Muscle layer of colon (tissue), 2 donors: ENCODE data around the gene HCAR3.
"Not testable (repeated sequence)": the region's sequence is repeated elsewhere in the genome, so short reads cannot be mapped to it uniquely, and the experiment has no call there.

Source experiments
- H3K27ac ChIP-seq: one replicate; pipeline ENCODE4 v1.7.0; 2013; ENCODE audit warnings: low read depth, mild to moderate bottlenecking, low read length, moderate library complexity
- H3K27me3 ChIP-seq, 2 donors: one replicate each; pipeline ENCODE4 v1.7.0; 2013; ENCODE audit warnings: low read length in 2 of 2, mild to moderate bottlenecking in 2 of 2; ENCODE audit not compliant: insufficient read depth in 2 of 2, control insufficient read depth in 1 of 2
- H3K36me3 ChIP-seq: one replicate; pipeline ENCODE4 v1.7.0; 2013; ENCODE audit warnings: mild to moderate bottlenecking, low read length; ENCODE audit not compliant: insufficient read depth
- H3K4me1 ChIP-seq: one replicate; pipeline ENCODE4 v1.7.0; 2013; ENCODE audit warnings: mild to moderate bottlenecking, low read length; ENCODE audit not compliant: insufficient read depth
- H3K4me3 ChIP-seq, 2 donors: one replicate each; pipeline ENCODE4 v1.7.0; 2013; ENCODE audit warnings: low read length in 2 of 2, low read depth in 1 of 2, mild to moderate bottlenecking in 1 of 2, moderate library complexity in 1 of 2
- H3K9ac ChIP-seq: one replicate; pipeline ENCODE4 v1.7.0; 2013; ENCODE audit warnings: low read length
- H3K9me3 ChIP-seq: one replicate; pipeline ENCODE4 v1.7.0; 2013; ENCODE audit warnings: mild to moderate bottlenecking, low read length
- donor health status: abdominal sarcoma.
- donor health status: Adenocarcinoma of cecum.

Gene HCAR3

DNA sequence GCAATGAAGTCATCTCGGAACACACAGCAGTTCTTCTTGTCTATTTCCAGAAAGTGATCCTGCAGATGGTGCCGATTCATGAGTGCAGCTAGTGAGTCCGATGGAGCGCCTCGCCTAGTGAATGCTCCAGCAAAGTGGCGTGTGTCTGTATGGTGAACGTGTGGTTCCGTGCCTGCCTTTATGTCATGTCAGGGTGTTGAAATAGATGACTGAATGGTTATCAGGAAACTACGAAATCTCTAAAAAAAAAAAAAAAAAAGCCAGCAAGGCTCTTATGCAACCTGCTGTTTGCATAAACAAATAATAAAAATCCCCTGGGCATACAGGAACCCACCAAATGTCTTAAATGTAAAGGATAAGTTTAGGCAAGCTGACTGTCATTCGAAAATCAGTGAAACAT is at the start of gene HCAR3:
TSS of gene HCAR3 (minus strand) at position 154 of the 400 bp plus-strand sequence. CDS start at position 80, 74 bp downstream.
- H3K4me1 ChIP-seq, H3K4me3 ChIP-seq, H3K27me3 ChIP-seq, H3K36me3 ChIP-seq, H3K9me3 ChIP-seq, H3K9ac ChIP-seq, H3K27ac ChIP-seq: not testable (repeated sequence)

DNA sequence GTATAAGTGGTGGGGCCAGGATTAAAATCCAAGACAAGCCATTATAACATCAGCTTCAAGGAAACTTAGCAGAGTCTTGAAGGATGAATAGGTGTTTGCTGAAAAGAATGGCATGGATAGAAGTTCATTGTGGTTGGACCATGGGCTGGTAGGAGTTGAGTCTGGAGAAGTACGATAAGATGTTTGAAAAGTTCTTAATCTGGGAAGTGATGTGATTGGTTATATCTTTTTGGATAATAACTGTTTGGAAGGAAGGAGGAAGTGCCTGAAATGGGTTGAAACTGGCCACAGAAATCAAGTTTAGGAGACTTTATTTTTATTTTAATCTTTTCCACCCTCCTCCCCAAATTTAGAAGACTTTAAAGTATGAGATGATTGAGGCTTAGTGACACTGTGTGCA is 41.0 kb upstream of the HCAR3 start:
- Histone ChIP-seq H3K4me3 (no peak overlapping the region), H3K27me3 (no peaks in the 10 kb centered on the region), H3K9me3 (no peaks in the 10 kb centered on the region), H3K27ac (no peak overlapping the region), H3K9ac (no peak overlapping the region), H3K36me3 (peaks cover 35% of the 10 kb centered on the region), H3K4me1 (peaks cover 11% of the 10 kb centered on the region)

DNA sequence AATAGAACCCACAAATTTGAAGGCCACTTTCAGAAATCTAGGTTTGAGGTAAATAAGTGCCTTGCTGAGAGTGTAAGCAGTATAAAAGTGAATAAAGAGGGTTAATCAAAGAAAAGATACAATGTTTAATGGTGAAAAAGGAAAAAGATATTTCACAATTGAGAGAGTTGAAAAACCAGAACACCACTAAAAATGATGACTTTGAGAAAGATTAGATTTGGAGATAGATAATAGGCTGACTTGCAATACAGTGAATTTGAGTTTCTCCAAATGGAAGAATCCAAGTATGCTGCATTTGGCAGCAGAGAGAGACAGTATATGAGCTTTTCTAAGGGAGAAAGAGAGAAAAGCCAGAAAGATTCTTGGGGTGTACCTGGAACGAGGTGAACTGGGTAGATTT is 38.2 kb upstream of the HCAR3 start:
- peaks cover 30% of the 10 kb centered on the region for H3K36me3 ChIP-seq
- peaks cover 11% of the 10 kb centered on the region for H3K4me1 ChIP-seq
- no peak overlapping the region for H3K27ac ChIP-seq
- H3K9ac ChIP-seq = no peak overlapping the region
- no peaks in the 10 kb centered on the region for H3K27me3 ChIP-seq
- no peaks in the 10 kb centered on the region for H3K9me3 ChIP-seq
- H3K4me3 ChIP-seq = no peak overlapping the region

DNA sequence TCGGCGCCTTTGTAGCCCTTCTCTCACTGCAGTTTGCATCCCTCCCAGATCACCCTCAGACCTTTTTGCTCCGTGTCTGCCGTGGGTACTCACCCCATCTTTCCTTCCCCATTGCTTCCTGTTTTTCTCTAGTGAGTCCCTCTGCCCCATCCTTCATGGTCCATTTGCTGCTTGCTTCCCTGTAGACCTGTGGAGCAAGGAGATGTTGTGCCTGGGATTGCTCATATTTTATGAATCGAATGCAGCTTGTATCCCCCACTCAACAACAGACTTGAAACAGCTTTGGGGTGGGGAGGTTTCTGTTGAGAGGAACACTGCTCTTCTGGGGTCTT is 36.7 kb upstream of the HCAR3 start:
- H3K4me1 ChIP-seq = peaks cover 11% of the 10 kb centered on the region
- H3K27me3 ChIP-seq = no peaks in the 10 kb centered on the region
- peaks cover 23% of the 10 kb centered on the region for H3K36me3 ChIP-seq
- peak overlapping the region; percentile 90 for H3K27ac ChIP-seq
- H3K9me3 ChIP-seq = no peaks in the 10 kb centered on the region
- H3K9ac ChIP-seq = peak overlapping the region; percentile 91
- peak overlapping the region; percentile 83 to 95 for H3K4me3 ChIP-seq

DNA sequence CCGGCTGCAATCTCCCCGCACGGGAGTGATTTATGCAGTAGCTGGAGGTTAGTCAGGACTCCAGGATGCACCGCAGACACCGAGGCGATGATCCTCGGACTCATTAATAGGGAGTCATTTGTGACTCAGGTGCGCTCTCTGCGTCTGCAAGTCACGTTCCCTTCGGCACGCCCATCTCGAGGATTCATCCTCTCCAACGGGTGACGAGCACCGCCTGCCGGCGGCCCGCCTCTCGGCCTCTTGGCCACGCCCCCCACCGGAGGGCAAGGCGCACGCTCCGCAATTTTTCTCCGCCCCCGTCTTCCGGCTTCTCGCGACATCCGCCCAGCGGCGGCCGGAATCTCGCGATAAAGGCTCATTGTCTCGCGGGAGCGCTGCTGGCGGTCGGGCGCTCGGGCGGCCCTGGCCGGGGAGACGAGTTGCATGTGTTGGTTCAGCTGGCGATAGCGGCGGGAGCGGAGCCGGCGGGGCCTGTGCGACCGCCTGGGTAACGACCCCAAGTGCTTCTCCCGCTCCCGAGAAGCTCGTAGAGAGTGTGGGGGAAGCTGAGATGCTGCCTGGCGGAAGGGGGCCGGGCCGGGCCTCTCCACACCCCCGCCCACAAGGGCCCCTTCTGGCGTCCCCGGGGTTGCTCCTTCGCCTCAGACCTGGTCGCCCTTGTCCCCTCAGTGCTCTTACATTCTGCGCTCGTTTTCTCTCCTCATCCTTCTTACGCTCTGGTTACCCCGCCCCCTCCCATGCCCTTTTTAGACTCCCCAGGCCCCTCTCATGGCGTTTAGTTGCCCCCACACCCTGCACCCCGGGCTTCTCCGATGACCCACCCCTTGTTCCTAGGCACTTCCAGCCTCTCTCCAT is 36.1 kb upstream of the HCAR3 start, which contains the start of gene DENR:
TSS of gene DENR (plus strand) at position 361 of the 855 bp plus-strand sequence. CDS start 878 bp downstream, outside the sequence.
- Histone ChIP-seq H3K36me3 (peaks cover 18% of the 10 kb centered on the region), H3K9ac (peak within 1 kb of the TSS; percentile 91), H3K4me1 (peaks cover 11% of the 10 kb centered on the region), H3K9me3 (no peaks in the 10 kb centered on the region), H3K27me3 (no peaks in the 10 kb centered on the region), H3K27ac (peak within 1 kb of the TSS; percentile 90), H3K4me3 (peak within 1 kb of the TSS; percentile 83 to 95)

DNA sequence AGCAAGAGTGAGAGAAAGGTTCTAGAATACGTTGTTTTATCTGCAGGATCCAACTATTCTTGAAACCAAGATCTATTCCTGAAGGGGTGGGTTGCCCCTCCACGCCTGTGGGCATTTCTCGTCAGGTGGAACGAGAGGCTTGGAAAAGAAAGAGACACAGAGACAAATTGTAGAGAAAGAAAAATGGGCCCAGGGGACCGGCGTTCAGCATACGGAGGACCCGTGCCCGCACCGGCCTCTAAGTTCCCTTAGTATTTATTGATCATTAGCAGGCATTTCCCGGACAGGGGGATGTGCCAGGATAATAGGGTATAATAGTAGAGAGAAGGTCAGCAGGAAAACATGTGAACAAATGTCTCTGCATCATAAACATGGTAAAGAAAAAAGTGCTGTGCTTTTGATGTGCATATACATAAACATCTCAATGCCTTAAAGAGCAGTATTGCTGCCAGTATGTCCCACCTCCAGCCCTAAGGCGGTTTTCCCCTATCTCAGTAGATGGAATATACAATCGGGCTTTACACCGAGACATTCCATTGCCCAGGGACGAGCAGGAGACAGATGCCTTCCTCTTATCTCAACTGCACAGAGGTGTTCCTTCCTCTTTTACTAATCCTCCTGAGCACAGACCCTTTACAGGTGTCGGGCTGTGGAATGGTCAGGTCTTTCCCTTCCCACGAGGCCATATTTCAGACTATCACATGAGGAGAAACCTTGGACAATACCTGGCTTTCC is 34.3 kb upstream of the HCAR3 start:
- H3K36me3 ChIP-seq, H3K9me3 ChIP-seq, H3K9ac ChIP-seq, H3K27me3 ChIP-seq, H3K27ac ChIP-seq, H3K4me3 ChIP-seq: not testable (repeated sequence)
- H3K4me1 ChIP-seq = peaks cover 11% of the 10 kb centered on the region

DNA sequence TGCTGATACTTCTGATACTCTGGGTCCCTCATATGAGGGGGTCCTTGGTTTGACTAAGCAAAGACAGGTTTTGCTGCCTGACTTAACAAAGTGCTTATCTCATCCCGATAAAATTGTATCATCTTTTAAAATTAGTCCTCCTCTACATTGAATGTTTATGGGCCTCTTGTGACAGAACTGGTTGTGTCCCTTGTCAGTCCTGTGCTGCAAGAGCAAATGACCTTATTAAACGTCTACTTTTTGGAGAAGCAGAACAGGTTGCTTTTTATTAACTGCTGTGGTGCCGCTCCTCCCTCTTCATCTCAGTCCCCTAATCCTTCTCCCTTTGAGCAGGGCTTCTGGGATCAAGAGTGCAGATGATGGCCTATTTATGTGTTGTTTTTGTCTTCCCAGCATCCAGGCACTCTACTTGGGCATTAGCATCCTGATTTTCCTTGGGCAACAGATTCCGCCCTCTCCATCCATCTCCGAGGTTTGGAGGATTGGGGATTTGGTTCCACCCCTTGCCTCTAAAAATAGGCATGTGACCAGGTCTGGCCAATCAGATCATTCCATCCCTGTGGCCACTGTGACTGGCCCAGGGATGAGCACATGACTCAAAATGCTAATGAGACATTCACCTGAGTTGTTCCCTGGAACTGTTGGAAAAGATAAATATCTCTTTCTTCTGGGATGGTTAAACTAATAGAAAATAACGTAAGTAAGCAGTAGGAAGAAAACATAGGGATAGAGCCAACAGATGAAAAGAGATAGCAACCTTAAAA is 33.1 kb upstream of the HCAR3 start:
- no peaks in the 10 kb centered on the region for H3K9me3 ChIP-seq
- peaks cover 8% of the 10 kb centered on the region for H3K36me3 ChIP-seq
- H3K27ac ChIP-seq = no peak overlapping the region
- H3K27me3 ChIP-seq = no peaks in the 10 kb centered on the region
- no peak overlapping the region for H3K4me3 ChIP-seq
- H3K9ac ChIP-seq = no peak overlapping the region
- H3K4me1 ChIP-seq = peaks cover 11% of the 10 kb centered on the region

DNA sequence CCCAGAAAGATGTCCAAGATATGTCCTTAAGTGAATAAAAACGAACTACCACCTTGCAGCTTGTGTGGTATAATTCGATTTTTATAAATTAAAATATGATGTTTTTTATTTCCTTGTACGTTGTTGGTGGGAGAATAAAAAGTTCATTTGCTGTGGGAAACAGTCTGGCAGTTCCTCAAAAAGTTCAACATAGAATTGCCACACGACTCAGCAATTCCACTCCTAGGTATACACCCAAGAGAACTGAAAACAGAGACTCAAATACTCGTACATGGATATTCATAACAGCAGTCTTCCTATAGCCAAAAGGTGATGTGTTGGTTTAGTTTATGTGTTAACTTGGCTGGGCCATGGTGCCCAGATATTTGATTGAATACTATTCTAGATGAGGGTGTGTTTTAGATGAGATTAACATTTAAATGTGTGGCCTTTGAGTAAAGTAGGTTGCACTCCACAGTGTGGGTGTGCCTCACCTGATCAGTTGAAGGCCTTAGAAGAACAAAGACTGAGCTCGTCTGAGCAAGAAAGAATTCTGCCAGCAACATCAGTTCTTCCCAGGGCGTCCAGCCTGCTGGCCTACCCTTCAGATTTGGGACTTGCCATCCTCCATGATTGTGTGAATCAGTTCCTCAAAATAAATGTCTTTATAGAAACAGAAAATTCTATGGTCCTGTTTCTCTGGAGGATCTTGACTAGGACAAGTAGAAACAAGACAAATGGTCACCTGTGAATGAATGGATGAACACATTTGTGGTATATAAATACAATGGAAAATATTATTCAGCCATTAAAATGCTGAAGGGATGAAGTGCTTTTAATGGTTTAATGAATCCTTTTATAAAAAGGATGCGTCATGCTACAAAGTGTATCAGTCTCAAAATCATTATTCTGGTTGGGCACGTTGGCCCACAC is 30.9 kb upstream of the HCAR3 start:
- no peaks in the 10 kb centered on the region for H3K36me3 ChIP-seq
- no peaks in the 10 kb centered on the region for H3K9me3 ChIP-seq
- H3K4me1 ChIP-seq = no peaks in the 10 kb centered on the region
- no peak overlapping the region for H3K9ac ChIP-seq
- no peaks in the 10 kb centered on the region for H3K27me3 ChIP-seq
- H3K27ac ChIP-seq = no peak overlapping the region
- no peak overlapping the region for H3K4me3 ChIP-seq

GRCh38 chr12:122743895-122744525 is 27.4 kb upstream of the HCAR3 start:
- no peaks in the 10 kb centered on the region for H3K27me3 ChIP-seq
- H3K9ac ChIP-seq = no peak overlapping the region
- no peak overlapping the region for H3K27ac ChIP-seq
- H3K9me3 ChIP-seq = no peaks in the 10 kb centered on the region
- no peaks in the 10 kb centered on the region for H3K4me1 ChIP-seq
- no peak overlapping the region for H3K4me3 ChIP-seq
- H3K36me3 ChIP-seq = no peaks in the 10 kb centered on the region

DNA sequence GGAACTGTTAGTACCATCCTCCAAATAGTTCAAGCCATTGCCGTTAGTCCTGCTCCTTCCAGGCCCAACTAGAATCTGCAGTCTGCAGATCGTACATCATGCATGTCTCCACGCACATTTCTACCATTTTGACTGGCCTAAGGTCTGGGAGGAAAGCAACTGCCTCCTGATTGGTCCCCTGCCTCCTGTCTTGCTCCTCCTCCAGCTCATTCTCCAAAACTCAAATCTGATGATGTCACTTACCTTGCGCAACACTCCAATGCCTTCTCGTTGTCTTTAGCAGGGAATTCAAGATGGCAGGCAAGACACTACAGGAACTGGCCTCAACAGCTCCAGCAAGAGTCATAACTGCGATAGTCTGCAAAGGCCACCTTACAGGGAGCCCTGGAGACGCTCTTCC is 23.7 kb upstream of the HCAR3 start:
- H3K27ac ChIP-seq = no peak overlapping the region
- H3K9ac ChIP-seq = no peak overlapping the region
- H3K9me3 ChIP-seq = no peaks in the 10 kb centered on the region
- no peak overlapping the region for H3K4me3 ChIP-seq
- no peaks in the 10 kb centered on the region for H3K27me3 ChIP-seq
- H3K4me1 ChIP-seq = no peaks in the 10 kb centered on the region
- no peaks in the 10 kb centered on the region for H3K36me3 ChIP-seq
